Right cardiac atrium (tissue), 5 donors: ENCODE data around the gene ERC1. TPM values are rescaled to one million over a fixed set of nuclear protein-coding genes. Genes with fewer than 3 reads are reported as not detected.

Experiments used
- ATAC-seq, 2 donors: fragments of 200-7000 bp; cut with Tn5 transposase; one replicate each; pipeline versions ENCODE4 v1.8.0 to v1.9.1; 2020; ENCODE audit warnings: moderate library complexity in 2 of 2, mild to moderate bottlenecking in 1 of 2
- DNase-seq, 3 donors: peaks; one replicate each; pipeline ENCODE4 v3.0.0-alpha.2; 2020
- H3K27ac ChIP-seq: one replicate; pipeline ENCODE4 v1.5.1; 2013; ENCODE audit warnings: mild to moderate bottlenecking, low read length, control low read depth, moderate library complexity
- H3K27me3 ChIP-seq: one replicate; pipeline ENCODE4 v1.6.1; 2013; ENCODE audit not compliant: control insufficient read depth, insufficient read depth
- H3K4me1 ChIP-seq: one replicate; pipeline ENCODE4 v1.6.1; 2013; ENCODE audit warnings: low read length; ENCODE audit not compliant: control insufficient read depth, insufficient read depth
- H3K4me3 ChIP-seq: one replicate; pipeline ENCODE4 v1.5.1; 2013; ENCODE audit warnings: low read length, control low read depth
- H3K9me3 ChIP-seq: one replicate; pipeline ENCODE4 v1.6.1; 2013; ENCODE audit warnings: low read length; ENCODE audit not compliant: control insufficient read depth
- WGBS: extraction: QIAGEN DNeasy Blood & Tissue Kit; methylation state at CpG from one replicate; pipeline ENCODE4 v1.1.7; 2013; 5-methylcytosine and 5-hydroxymethylcytosine counted together
- intact Hi-C, 4 donors: fragments of 100-400 bp; cut with DNase I; formaldehyde crosslinking; loops; one replicate each; pipeline versions ENCODE4 v1.11.0 to v1.14.0; 2022 to 2023
- polyA plus RNA-seq: library from polyadenylated mRNA; stranded (reverse); fragments of 200-250 nt; gene quantifications from one replicate; pipeline ENCODE4 v1.2.3, GENCODE V29; 2013
- total RNA-seq, 4 donors: library from RNA; stranded (reverse); fragmentation: NEBNext Ultra II Directional; extraction: Animal tissue kit (Norgen Biotek cat#: 25700); gene quantifications; one replicate each; pipeline ENCODE4 v1.2.1, GENCODE V29; 2021
- donor health status: healthy with polysubstance abuse.
- donor health status: DM: no; HTN: yes; CAD: no.
- donor health status: DM: no; HTN: no; CAD: no.
- donor health status: DM: no; HTN: yes; CAD: no; lungs with severe emphysema.
- donor health status: DM: yes; HTN: yes; CAD: no.

ERC1 gene
- total and polyA plus RNA-seq, 5 donors: 15.0 to 71.4 (median 62.9) TPM

DNA sequence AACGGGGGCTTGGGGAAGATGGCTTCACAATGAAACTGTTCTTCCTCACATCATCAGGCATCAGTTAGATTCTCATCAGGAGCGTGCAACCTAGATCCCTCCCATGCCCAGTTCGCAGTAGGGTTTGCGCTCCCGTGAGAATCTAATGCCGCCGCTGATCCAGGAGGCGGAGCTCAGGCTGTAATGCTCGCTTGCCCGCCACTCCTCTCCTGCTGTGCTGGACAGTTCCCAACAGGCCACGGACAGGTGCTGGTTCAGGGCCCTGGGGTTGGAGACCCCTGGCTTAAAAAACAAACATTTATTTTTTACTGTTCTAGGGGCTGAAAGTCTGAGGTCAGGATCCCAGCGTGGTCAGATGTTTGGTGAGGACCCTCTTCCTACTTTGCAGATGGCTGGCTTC is 422.9 kb downstream of the ERC1 start:
- H3K4me3 ChIP-seq: no peak overlapping the region
- intact Hi-C loops: no loop called here
- DNase-seq (no peak), ATAC-seq (no peak)
- 95% methylated on average over 12 of the region's 12 CpGs for WGBS
- H3K4me1 ChIP-seq: no peaks in the 10 kb centered on the region
- H3K27ac ChIP-seq: no peak overlapping the region
- H3K27me3 ChIP-seq: no peaks in the 10 kb centered on the region
- H3K9me3 ChIP-seq: no peaks in the 10 kb centered on the region

DNA sequence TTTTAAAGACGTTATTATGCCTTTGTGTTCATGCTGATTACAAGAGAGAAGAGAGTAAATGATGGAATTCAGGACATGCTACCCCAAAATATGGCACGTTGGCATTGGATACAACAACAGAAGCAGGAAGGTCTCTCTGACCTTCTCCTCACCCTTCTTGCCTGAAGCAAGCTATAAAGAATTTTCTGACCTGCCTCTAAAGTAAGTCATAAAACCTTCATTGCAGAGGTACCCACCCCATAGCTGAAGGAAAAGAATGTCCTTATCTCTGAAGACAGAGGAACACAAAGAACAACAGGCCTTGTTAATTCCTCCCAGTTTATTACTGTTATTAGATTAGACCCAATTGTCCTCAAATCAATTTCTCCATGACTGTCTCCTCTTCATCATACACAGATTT is 427.1 kb downstream of the ERC1 start:
- no peak overlapping the region for H3K4me3 ChIP-seq
- 61% methylated on average over 2 of the region's 2 CpGs for WGBS
- no peaks in the 10 kb centered on the region for H3K4me1 ChIP-seq
- no peak for DNase-seq
- H3K27ac ChIP-seq: no peak overlapping the region
- intact Hi-C loops: no loop called here
- ATAC-seq: no peak
- no peaks in the 10 kb centered on the region for H3K27me3 ChIP-seq
- H3K9me3 ChIP-seq: peaks cover 3% of the 10 kb centered on the region

DNA sequence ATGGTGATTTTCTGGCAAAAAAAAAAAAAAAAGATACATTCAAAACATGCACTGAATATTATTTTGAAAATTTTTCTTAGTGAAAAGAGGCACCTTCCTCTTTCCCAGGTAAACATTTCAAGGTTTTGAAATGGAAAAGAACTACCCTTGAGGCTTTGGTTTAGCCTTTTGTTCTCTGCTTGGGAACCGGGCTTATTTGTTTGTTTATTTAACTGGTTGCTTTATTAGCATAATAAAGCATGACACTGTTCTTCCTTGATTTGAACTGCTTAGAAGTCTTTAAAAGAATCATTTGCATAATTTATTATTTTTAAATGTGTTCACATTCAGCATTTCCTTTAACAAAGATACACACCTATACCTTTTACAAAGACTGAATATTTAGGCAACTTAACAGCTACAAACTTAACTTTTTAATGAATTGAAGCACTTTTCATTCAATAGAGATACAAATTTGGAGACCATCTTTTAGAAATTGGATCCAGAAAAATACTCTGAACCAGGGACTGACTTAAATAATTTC is 428.9 kb downstream of the ERC1 start:
- 85% methylated on average over 1 of the region's 1 CpG for WGBS
- DNase-seq (no peak), ATAC-seq (no peak)
- H3K4me3 ChIP-seq: no peak overlapping the region
- no peak overlapping the region for H3K27ac ChIP-seq
- peaks cover 3% of the 10 kb centered on the region for H3K9me3 ChIP-seq
- no peaks in the 10 kb centered on the region for H3K27me3 ChIP-seq
- intact Hi-C loops: no loop called here
- no peaks in the 10 kb centered on the region for H3K4me1 ChIP-seq

DNA sequence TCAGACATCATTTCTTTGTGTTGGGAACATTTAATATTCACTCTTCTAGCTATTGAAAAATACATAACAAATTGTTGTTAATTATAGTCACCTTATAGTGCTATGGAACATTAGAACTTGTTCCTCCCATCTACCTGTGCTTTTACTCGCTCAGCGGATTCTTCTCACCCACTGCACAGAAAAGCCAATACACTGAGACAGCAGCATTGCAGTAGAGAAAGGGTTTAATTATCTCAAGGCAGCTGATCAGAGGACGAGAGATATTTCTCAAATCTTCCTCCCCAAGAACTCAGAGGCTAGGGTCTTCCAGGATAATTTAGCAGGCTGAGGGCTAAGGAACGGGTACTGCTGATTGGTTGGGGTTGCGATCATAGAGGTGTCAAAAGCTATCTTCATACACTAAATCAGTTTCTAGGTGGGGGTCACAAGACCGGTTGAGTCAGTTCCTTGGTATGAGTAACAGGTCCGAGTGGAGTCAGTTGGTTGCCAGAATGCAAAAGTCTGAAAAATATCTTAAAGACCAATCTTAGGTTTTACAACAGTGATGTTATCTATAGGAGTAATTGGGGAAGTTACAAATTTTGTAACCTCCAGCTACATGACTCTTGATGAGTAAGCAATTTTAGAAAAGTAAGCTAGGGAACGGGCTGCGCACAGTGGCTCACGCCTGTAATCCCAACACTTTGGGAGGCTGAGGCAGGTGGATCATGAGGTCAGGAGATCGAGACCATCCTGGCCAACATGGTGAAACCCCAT is 430.2 kb downstream of the ERC1 start:
- Histone ChIP-seq H3K4me3 (no peak overlapping the region), H3K4me1 (no peaks in the 10 kb centered on the region), H3K9me3 (peaks cover 3% of the 10 kb centered on the region), H3K27ac (no peak overlapping the region), H3K27me3 (no peaks in the 10 kb centered on the region)
- 95% methylated on average over 11 of the region's 11 CpGs for WGBS
- no peak for DNase-seq
- no peak for ATAC-seq
- intact Hi-C loops: no loop called here

- no peak overlapping the region for H3K4me3 ChIP-seq
- intact Hi-C loops: no loop called here
- H3K9me3 ChIP-seq: peaks cover 3% of the 10 kb centered on the region
- H3K27ac ChIP-seq: no peak overlapping the region
- H3K27me3 ChIP-seq: no peaks in the 10 kb centered on the region
- ATAC-seq (no peak), DNase-seq (no peak)
- H3K4me1 ChIP-seq: no peaks in the 10 kb centered on the region
- 95% methylated on average over 4 of the region's 4 CpGs for WGBS
These were observed 431.7 kb downstream of the ERC1 start for GRCh38 chr12:1422604-1423315.

DNA sequence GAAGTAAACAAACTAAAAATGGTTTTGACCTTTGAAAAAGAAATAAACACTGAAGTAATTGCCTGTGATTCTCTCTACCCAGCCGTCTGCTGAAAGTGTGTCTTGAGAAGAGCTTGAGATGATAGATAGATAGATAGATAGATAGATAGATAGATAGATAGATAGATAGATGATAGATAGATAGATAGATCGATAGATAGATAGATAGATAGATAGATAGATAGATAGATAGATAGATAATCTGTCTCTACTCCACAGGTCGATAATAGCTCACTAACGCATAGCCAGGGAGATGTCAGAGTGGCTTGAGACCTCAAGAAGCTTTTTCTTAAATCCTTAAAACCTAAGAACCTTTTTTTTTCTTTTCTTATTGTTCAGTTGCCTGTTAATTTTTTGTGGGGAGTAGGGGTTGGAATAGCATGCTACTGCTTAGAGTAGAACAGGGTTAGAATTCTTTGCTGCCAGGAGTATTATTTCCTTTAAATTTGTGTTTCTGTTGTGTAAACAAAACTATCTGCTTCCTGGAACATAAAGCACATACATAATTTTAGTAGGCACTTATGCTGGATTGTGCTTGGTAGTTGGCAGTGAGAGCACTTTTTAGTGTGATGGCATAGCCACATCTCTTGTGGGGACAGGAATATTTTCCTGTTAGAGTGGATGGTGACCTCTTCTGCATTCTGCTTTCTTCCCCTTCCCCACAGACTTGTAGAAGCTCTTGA is 433.8 kb downstream of the ERC1 start:
- Histone ChIP-seq H3K4me1 (no peaks in the 10 kb centered on the region), H3K27ac (no peak overlapping the region), H3K27me3 (no peaks in the 10 kb centered on the region), H3K9me3 (peaks cover 3% of the 10 kb centered on the region), H3K4me3 (no peak overlapping the region)
- WGBS: 66% methylated on average over 4 of the region's 4 CpGs
- no peak for DNase-seq
- no peak for ATAC-seq
- intact Hi-C loops: no loop called here

DNA sequence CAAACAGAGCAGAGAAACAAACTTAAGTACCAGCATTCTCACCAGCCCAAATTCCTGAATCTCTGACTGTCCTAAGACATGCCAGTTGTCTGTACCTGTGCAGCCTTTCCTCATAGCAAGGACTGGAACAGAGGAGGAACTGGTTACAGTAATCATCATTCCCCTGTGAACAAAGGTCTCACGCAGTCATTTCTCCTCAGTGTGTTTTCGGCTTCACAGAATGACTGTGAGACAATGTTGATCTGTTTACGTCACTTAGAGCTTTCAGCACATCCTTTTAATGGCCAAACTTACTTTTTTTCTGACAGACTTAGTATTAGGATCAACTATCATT is 434.3 kb downstream of the ERC1 start:
- Histone ChIP-seq H3K27ac (no peak overlapping the region), H3K4me3 (no peak overlapping the region), H3K4me1 (no peaks in the 10 kb centered on the region), H3K9me3 (peaks cover 3% of the 10 kb centered on the region), H3K27me3 (no peaks in the 10 kb centered on the region)
- no peak for ATAC-seq
- no peak for DNase-seq
- 89% methylated on average over 3 of the region's 3 CpGs for WGBS
- intact Hi-C loops: no loop called here

GRCh38 chr12:1428671-1429070 is 437.6 kb downstream of the ERC1 start:
- no peaks in the 10 kb centered on the region for H3K9me3 ChIP-seq
- H3K27me3 ChIP-seq: no peaks in the 10 kb centered on the region
- DNase-seq (no peak), ATAC-seq (no peak)
- H3K4me3 ChIP-seq: no peak overlapping the region
- no peaks in the 10 kb centered on the region for H3K4me1 ChIP-seq
- no peak overlapping the region for H3K27ac ChIP-seq
- intact Hi-C loops: no loop called here
- 87% methylated on average over 5 of the region's 5 CpGs for WGBS

GRCh38 chr12:1429980-1430379 is 439.0 kb downstream of the ERC1 start:
- 68% methylated on average over 4 of the region's 4 CpGs for WGBS
- no peaks in the 10 kb centered on the region for H3K9me3 ChIP-seq
- intact Hi-C loops: no loop called here

GRCh38 chr12:1434296-1434955 is 443.4 kb downstream of the ERC1 start:
- Histone ChIP-seq H3K9me3 (no peaks in the 10 kb centered on the region), H3K27me3 (no peaks in the 10 kb centered on the region), H3K4me1 (no peaks in the 10 kb centered on the region), H3K27ac (no peak overlapping the region), H3K4me3 (no peak overlapping the region)
- intact Hi-C loops: no loop called here
- 85% methylated on average over 14 of the region's 14 CpGs for WGBS
- DNase-seq: peak in 1 of 3 donors; percentile 35
- no peak for ATAC-seq

More at GRCh38 chr12:1429980-1430379, 439.0 kb downstream of the ERC1 start:
- ATAC-seq (peak; percentile 92 to 93), DNase-seq (peak in 2 of 3 donors; percentile 19 to 39)
- no peaks in the 10 kb centered on the region for H3K27me3 ChIP-seq
- no peaks in the 10 kb centered on the region for H3K4me1 ChIP-seq
- no peak overlapping the region for H3K27ac ChIP-seq
- H3K4me3 ChIP-seq: no peak overlapping the region
